K562 (cell line): ENCODE results near the gene GIGYF1. TPM values are rescaled to one million over a fixed set of nuclear protein-coding genes. Genes with fewer than 3 reads are reported as not detected.

Experiments used
- ETV5 ChIP-seq: sonication (generic); formaldehyde crosslinking; IDR thresholded peaks from 2 replicates; pipeline ENCODE4 v1.4.0; 2020; ENCODE audit warnings: low read depth, mild to moderate bottlenecking, missing genetic modification reagents
- FOXJ2 ChIP-seq: fragments of 200-800 bp; sonication (Bioruptor generic); IDR thresholded peaks from 2 replicates; pipeline ENCODE4 v1.6.1; 2016; ENCODE audit warnings: missing genetic modification characterization, missing compliant biosample characterization
- HEY1 ChIP-seq: fragments of 250-450 bp; sonication (Bioruptor Pico); IDR thresholded peaks from 2 replicates; pipeline ENCODE4 v1.5.0; 2020; ENCODE audit warnings: mild to moderate bottlenecking, moderate library complexity, borderline replicate concordance
- HNRNPK ChIP-seq: fragments of 200-400 bp; formaldehyde crosslinking; IDR thresholded peaks from one replicate; pipeline ENCODE4 v1.6.1; 2018; ENCODE audit warnings: mild to moderate bottlenecking, low read depth, low read length; ENCODE audit not compliant: poor library complexity, severe bottlenecking
- KLF10 ChIP-seq: fragments of 250-450 bp; sonication (Bioruptor Pico); IDR thresholded peaks from 2 replicates; pipeline ENCODE4 v1.6.1; 2021; ENCODE audit warnings: matching md5 sums
- RBM22 ChIP-seq: fragments of 200-400 bp; formaldehyde crosslinking; IDR thresholded peaks from 2 replicates; pipeline ENCODE4 v1.6.1; 2018; ENCODE audit warnings: low read length, low read depth; ENCODE audit not compliant: poor library complexity, severe bottlenecking
- RFX5 ChIP-seq: IDR thresholded peaks from 2 replicates; pipeline ENCODE4 v1.6.1; 2011; ENCODE audit warnings: low read depth, mild to moderate bottlenecking, improper control_type of control experiment, low read length
- SMARCB1 ChIP-seq: IDR thresholded peaks from 2 replicates; pipeline ENCODE4 v1.6.1; 2011; ENCODE audit warnings: improper control_type of control experiment, low read depth; ENCODE audit not compliant: insufficient read length
- TCF3 ChIP-seq: sonication (generic); formaldehyde crosslinking; IDR thresholded peaks from 2 replicates; pipeline ENCODE4 v1.4.0; 2020; ENCODE audit warnings: mild to moderate bottlenecking, missing genetic modification reagents
- ZFX ChIP-seq: sonication (generic); formaldehyde crosslinking; IDR thresholded peaks from 2 replicates; pipeline ENCODE4 v1.8.0; 2022; ENCODE audit warnings: mild to moderate bottlenecking, missing genetic modification reagents, moderate library complexity
- ZNF347 ChIP-seq: fragments of 450-650 bp; formaldehyde crosslinking; IDR thresholded peaks from 2 replicates; pipeline ENCODE4 v1.4.0; 2020; ENCODE audit warnings: low read depth, mild to moderate bottlenecking, moderate library complexity
- ZNF699 ChIP-seq: fragments of 250-450 bp; sonication (Bioruptor Pico); IDR thresholded peaks from 2 replicates; pipeline ENCODE4 v1.8.0; 2021; ENCODE audit warnings: mild to moderate bottlenecking, moderate library complexity; ENCODE audit not compliant: insufficient replicate concordance
- ZSCAN29 ChIP-seq: fragments of 450-650 bp; IDR thresholded peaks from 2 replicates; pipeline ENCODE4 v1.6.1; 2017
- polyA plus RNA-seq, 8 experiments: library from polyadenylated mRNA; depleted of rRNA in 4 of 8; stranded (reverse) in 5 of 8; unstranded in 3 of 8; fragments of >200 nt; fragmentation: Nextera tagmentation in 2 of 8; fragmentation: Illumina TruSeq in 1 of 8; extraction: Ambion mirVana in 2 of 8; extraction: Trizol in 1 of 8; gene quantifications; 2 replicates each; pipeline versions ENCODE4 v1.2.1 to v1.2.3, GENCODE V29; 2011 to 2014; ENCODE audit warnings: inconsistent platforms in 1 of 8, missing spikeins in 1 of 8
- total RNA-seq, 7 experiments: library from RNA; depleted of rRNA in 6 of 7; stranded (reverse); fragments of >200 nt in 6 of 7; fragmentation: Illumina TruSeq in 2 of 7; extraction: Trizol in 2 of 7; gene quantifications; 2 replicates each; pipeline versions ENCODE4 v1.2.1 to v1.2.3, GENCODE V29; 2011 to 2021; ENCODE audit warnings: low replicate concordance in 1 of 7
- TF ChIP-seq, protein P1 (sequence below): fragments of 450-650 bp; IDR thresholded peaks from 2 replicates; pipeline ENCODE4 v1.6.1; 2016; ENCODE audit warnings: low read depth
- TF ChIP-seq, protein P2 (sequence below): sonication (generic); formaldehyde crosslinking; IDR thresholded peaks from 2 replicates; pipeline ENCODE4 v1.8.0; 2022; ENCODE audit warnings: missing genetic modification reagents, mild to moderate bottlenecking, moderate library complexity, borderline replicate concordance
- TF ChIP-seq, protein P3 (sequence below): IDR thresholded peaks from 3 replicates; pipeline ENCODE4 v1.6.1; 2011; ENCODE audit warnings: borderline replicate concordance, mild to moderate bottlenecking; ENCODE audit not compliant: insufficient read length, insufficient read depth
- TF ChIP-seq, protein P4 (sequence below): fragments of 450-650 bp; IDR thresholded peaks from 2 replicates; pipeline ENCODE4 v1.6.1; 2017; ENCODE audit warnings: mild to moderate bottlenecking, moderate library complexity
- TF ChIP-seq, protein P5 (sequence below): sonication (generic); formaldehyde crosslinking; IDR thresholded peaks from 2 replicates; pipeline ENCODE4 v1.9.0; 2022; ENCODE audit warnings: mild to moderate bottlenecking, missing genetic modification reagents

GIGYF1 gene
- total and polyA plus RNA-seq, 9 of the 15 experiments (the other 6 are each of a cell fraction or from before 2014, with no cell fraction given), result 0.56 to 76.2 (median 16.8) TPM

DNA sequence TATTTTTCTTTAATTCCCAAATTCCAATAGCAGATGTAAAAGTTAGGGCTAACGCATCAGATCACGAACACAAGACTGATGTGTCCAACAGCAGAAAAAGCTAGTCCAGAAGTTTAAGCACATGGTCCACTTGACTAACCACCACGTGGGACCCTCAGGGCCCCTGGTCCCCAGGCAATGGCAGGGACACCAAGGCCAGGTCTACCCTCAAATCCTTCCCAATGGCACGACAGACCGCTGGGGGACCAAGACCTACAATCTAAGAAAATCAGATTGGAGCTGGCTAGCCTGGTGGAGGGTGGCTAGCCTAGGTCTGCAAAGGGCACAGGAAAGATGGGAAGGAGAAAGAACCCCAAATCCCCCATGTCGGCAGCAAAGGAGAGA lies 1.5 kb downstream of the GIGYF1 start (continued):
- TF ChIP-seq, protein P1, sequence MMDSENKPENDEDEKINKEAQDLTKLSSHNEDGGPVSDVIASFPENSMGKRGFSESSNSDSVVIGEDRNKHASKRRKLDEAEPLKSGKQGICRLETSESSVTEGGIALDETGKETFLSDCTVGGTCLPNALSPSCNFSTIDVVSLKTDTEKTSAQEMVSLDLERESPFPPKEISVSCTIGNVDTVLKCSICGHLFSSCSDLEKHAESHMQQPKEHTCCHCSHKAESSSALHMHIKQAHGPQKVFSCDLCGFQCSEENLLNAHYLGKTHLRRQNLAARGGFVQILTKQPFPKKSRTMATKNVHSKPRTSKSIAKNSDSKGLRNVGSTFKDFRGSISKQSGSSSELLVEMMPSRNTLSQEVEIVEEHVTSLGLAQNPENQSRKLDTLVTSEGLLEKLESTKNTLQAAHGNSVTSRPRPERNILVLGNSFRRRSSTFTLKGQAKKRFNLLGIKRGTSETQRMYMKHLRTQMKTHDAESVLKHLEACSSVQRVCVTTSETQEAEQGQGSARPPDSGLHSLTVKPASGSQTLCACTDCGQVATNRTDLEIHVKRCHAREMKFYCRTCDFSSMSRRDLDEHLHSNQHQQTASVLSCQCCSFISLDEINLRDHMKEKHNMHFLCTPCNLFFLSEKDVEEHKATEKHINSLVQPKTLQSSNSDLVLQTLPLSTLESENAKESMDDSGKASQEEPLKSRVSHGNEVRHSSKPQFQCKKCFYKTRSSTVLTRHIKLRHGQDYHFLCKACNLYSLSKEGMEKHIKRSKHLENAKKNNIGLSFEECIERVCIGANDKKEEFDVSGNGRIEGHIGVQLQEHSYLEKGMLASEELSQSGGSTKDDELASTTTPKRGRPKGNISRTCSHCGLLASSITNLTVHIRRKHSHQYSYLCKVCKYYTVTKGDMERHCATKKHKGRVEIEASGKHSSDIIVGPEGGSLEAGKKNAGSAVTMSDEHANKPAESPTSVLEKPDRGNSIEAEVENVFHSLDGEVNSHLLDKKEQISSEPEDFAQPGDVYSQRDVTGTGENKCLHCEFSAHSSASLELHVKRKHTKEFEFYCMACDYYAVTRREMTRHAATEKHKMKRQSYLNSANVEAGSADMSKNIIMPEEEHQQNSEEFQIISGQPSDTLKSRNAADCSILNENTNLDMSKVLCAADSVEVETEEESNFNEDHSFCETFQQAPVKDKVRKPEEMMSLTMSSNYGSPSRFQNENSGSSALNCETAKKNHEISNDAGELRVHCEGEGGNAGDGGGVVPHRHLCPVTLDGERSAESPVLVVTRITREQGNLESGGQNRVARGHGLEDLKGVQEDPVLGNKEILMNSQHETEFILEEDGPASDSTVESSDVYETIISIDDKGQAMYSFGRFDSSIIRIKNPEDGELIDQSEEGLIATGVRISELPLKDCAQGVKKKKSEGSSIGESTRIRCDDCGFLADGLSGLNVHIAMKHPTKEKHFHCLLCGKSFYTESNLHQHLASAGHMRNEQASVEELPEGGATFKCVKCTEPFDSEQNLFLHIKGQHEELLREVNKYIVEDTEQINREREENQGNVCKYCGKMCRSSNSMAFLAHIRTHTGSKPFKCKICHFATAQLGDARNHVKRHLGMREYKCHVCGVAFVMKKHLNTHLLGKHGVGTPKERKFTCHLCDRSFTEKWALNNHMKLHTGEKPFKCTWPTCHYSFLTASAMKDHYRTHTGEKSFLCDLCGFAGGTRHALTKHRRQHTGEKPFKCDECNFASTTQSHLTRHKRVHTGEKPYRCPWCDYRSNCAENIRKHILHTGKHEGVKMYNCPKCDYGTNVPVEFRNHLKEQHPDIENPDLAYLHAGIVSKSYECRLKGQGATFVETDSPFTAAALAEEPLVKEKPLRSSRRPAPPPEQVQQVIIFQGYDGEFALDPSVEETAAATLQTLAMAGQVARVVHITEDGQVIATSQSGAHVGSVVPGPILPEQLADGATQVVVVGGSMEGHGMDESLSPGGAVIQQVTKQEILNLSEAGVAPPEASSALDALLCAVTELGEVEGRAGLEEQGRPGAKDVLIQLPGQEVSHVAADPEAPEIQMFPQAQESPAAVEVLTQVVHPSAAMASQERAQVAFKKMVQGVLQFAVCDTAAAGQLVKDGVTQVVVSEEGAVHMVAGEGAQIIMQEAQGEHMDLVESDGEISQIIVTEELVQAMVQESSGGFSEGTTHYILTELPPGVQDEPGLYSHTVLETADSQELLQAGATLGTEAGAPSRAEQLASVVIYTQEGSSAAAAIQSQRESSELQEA, result no peak
- TF ChIP-seq HNRNPK, result no peak
- no peak for TF ChIP-seq RFX5
- TF ChIP-seq, protein P2, sequence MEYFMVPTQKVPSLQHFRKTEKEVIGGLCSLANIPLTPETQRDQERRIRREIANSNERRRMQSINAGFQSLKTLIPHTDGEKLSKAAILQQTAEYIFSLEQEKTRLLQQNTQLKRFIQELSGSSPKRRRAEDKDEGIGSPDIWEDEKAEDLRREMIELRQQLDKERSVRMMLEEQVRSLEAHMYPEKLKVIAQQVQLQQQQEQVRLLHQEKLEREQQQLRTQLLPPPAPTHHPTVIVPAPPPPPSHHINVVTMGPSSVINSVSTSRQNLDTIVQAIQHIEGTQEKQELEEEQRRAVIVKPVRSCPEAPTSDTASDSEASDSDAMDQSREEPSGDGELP (CRISPR knock-in tag), result no peak
- no peak for TF ChIP-seq RBM22
- no peak for TF ChIP-seq ZNF699
- TF ChIP-seq SMARCB1, result no peak
- TF ChIP-seq, protein P3, sequence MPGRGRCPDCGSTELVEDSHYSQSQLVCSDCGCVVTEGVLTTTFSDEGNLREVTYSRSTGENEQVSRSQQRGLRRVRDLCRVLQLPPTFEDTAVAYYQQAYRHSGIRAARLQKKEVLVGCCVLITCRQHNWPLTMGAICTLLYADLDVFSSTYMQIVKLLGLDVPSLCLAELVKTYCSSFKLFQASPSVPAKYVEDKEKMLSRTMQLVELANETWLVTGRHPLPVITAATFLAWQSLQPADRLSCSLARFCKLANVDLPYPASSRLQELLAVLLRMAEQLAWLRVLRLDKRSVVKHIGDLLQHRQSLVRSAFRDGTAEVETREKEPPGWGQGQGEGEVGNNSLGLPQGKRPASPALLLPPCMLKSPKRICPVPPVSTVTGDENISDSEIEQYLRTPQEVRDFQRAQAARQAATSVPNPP, result no peak
- no peak for TF ChIP-seq ZSCAN29
- TF ChIP-seq ZFX (CRISPR knock-in tag), result no peak
- no peak for TF ChIP-seq ETV5
- TF ChIP-seq, protein P4, sequence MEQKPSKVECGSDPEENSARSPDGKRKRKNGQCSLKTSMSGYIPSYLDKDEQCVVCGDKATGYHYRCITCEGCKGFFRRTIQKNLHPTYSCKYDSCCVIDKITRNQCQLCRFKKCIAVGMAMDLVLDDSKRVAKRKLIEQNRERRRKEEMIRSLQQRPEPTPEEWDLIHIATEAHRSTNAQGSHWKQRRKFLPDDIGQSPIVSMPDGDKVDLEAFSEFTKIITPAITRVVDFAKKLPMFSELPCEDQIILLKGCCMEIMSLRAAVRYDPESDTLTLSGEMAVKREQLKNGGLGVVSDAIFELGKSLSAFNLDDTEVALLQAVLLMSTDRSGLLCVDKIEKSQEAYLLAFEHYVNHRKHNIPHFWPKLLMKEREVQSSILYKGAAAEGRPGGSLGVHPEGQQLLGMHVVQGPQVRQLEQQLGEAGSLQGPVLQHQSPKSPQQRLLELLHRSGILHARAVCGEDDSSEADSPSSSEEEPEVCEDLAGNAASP, result no peak
- no peak for TF ChIP-seq TCF3 (CRISPR knock-in tag)
- TF ChIP-seq KLF10, result no peak
- TF ChIP-seq FOXJ2 (tag), result no peak
- no peak for TF ChIP-seq HEY1 (CRISPR knock-in tag)
- TF ChIP-seq ZNF347, result no peak
- TF ChIP-seq, protein P5, sequence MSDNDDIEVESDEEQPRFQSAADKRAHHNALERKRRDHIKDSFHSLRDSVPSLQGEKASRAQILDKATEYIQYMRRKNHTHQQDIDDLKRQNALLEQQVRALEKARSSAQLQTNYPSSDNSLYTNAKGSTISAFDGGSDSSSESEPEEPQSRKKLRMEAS (CRISPR knock-in tag), result no peak
